HG02763 (cell line): ENCODE measurements around the gene ZC3H14.
"Not testable (repeated sequence)": the region's sequence is repeated elsewhere in the genome, so short reads cannot be mapped to it uniquely, and the experiment has no call there.

Experiments
- ATAC-seq: cut with Tn5 transposase; IDR thresholded peaks from one replicate; pipeline ENCODE4 v1.9.1; 2021; ENCODE audit warnings: mild to moderate bottlenecking, moderate library complexity; ENCODE audit not compliant: unreplicated experiment

ZC3H14 gene, protein sequence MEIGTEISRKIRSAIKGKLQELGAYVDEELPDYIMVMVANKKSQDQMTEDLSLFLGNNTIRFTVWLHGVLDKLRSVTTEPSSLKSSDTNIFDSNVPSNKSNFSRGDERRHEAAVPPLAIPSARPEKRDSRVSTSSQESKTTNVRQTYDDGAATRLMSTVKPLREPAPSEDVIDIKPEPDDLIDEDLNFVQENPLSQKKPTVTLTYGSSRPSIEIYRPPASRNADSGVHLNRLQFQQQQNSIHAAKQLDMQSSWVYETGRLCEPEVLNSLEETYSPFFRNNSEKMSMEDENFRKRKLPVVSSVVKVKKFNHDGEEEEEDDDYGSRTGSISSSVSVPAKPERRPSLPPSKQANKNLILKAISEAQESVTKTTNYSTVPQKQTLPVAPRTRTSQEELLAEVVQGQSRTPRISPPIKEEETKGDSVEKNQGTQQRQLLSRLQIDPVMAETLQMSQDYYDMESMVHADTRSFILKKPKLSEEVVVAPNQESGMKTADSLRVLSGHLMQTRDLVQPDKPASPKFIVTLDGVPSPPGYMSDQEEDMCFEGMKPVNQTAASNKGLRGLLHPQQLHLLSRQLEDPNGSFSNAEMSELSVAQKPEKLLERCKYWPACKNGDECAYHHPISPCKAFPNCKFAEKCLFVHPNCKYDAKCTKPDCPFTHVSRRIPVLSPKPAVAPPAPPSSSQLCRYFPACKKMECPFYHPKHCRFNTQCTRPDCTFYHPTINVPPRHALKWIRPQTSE

DNA sequence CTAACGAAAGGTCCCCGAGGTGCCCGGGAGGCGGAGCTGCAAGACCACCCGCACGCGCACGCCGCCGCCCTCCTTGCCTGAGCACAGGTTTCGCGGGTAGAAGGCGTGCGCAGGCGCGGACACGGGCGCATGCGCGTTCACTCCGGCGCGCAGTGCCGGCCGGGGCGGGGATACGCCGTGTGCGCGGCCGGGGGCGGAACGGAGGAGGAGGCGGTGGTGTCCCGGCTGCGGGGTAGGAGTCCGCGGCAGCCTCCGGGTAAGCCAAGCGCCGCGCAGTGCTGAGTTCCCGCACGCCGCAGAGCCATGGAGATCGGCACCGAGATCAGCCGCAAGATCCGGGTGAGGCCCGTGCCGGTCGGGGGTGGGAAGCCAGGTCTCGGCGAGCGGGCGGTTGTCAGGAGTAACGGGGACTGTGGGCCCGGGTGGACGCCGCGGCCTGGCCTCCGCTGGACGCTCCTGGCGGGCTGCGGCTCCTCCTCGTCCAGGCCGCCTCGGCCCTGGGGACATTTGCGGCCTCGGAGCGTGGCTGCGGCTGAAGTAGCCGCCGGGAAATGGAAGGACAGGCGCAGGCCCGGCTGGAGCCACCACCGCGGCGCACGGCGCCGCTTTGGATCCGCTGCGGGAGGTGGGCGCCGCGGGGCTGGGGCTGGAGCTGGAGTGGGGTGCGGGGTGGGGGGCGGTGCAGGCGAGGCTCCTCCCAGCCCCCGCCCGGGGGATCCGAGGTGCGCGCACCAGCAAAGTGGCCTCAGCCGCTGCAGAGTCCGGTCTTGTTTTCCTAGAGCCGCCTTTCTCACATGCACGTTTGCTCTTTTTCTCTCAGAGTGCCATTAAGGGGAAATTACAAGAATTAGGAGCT, at the start of gene ZC3H14:
Gene ZC3H14 (plus strand): TSS at position 207 of the 856 bp plus-strand sequence. CDS start 97 bp downstream, at position 304.
- ATAC-seq: peak; percentile 97

DNA sequence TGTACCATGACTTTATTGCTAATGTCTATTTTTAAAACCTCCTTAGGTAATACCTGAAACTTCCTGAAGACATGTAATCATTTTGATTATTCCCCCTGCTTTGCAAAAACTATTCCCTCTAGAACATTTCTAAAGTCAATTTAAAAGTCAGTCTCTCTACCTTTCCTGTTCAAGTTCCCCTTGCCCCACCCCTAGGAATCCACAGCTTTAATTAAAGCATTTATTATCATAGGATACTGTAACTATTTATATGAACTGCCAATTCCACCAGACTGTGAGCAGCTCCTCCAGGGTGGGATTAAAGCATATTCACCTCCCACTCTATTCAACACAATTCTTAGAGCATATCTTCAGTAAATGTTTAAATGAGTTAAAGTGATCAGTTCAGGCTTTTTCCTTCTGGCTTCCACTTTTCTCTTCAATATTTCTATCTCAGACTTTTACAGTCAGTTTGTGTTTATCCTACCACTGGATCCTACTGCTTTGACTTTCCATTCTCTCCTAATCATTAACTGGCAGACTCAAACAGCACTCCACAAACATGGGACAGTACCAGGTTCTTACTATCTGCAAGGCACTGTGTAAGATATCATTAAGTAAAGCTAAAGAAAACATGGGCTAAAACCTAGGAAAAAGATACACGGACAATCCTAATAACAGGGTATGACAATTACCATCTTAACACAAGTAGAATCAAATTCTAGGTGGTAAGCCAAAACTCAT, 47.2 kb upstream of the ZC3H14 start:
- no peak for ATAC-seq

DNA sequence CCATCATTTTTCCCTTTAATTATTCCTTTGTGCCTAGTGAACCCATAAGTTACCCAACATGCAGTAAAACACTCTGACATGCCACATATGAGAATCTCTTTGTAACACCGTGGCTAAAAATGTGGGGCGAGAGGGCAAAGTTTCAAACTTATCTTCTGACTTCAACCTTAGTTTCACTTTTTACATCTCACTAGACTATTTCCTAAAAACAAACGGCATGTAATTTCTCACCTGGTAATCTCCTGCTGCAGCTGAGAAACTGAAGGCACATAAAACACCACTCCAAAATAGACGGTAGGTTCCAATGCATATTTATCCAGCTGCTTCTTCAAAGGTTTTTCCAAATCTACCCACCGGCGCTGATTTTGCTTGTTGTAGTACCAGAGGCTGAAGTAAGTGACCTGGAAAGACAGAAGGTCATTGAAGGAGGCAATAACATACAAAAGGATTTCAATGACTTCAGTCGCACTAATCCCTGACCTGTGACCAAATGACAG, 45.9 kb upstream of the ZC3H14 start:
- no peak for ATAC-seq

DNA sequence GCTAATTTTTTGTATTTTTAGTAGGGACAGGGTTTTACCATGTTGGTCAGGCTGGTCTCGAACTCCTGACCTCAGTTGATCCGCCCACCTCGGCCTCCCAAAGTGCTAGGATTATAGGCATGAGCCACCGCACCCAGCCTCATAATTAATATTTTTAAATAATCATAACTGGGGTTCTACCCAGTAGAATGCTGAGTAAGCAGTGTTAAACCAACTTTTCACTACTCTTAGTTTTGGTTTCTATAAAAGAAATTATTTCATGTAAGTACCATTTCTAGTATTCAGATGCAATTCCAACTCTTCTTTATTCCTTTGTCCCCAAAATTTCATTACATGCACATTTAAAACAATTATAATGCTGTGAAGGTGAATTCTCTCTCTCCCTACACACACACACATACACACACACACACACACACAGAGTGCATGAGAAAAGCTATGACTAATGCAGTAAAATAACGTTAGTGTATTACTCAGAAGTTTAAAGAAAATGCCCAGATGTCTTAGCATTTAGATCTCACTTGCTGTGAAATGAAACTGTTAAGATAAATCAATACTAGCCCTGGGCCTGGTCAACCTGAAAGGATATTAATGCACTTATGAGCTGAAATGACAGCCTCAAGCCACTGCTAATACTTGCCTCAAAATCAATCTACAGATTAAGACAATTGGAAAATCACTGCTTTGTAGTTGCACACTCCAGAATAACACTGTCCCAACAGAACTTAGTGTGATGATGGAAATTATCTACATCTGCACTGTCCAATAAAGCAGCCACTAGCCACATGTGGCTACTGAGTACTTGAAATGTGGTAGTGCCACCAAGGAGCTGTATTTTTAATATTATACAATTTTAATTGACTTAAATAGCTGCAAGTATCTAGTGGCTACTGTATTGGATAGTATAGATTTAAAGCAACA, 44.0 kb upstream of the ZC3H14 start:
- no peak for ATAC-seq

- no peak for ATAC-seq
Measured at GRCh38 chr14:88519907-88520306, 42.9 kb upstream of the ZC3H14 start.

GRCh38 chr14:88521818-88522217, 41.0 kb upstream of the ZC3H14 start:
- ATAC-seq: no peak

GRCh38 chr14:88522393-88522792, 40.4 kb upstream of the ZC3H14 start:
- ATAC-seq: no peak

DNA sequence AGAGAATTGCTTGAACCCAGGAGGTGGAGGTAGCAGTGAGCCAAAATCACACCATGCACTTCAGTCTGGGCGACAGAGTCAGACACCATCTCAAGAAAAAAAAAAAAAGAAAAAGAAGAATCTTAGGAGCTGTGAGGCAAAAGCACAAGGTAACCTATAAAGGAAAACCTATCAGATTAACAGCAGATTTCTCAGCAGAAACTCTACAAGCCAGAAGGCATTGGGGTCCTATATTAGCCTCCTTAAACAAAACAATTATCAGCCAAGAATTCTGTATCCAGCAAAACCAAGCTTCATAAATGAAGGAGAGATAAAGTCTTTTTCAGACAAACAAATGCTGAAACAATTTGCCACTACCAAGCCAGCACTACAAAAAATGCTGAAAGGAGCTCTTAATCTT, 32.9 kb upstream of the ZC3H14 start:
- not testable (repeated sequence) for ATAC-seq

DNA sequence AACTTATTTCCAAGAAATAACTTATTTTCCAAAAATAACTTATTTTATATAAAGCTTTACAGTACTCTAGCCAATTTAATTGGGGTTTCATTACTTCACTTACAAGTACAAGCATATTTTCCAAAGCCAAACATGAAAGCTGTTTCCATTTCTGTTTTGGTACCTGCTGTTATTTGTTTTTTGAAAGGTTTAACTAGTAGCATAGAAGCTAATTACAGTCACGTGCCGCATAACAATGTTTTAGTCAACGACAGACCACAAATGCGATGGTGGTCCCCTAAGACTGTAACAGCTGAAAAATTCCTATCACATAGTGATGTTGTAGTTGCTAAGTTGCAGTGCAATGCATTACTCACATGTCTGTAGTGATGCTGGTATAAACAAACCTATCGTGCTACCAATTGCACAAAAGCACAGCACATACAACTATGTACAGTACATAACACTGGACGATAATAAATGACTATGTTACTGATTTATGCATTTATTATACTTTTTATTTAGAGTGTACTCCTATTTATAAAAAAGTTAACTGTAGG, 29.7 kb upstream of the ZC3H14 start:
- no peak for ATAC-seq

DNA sequence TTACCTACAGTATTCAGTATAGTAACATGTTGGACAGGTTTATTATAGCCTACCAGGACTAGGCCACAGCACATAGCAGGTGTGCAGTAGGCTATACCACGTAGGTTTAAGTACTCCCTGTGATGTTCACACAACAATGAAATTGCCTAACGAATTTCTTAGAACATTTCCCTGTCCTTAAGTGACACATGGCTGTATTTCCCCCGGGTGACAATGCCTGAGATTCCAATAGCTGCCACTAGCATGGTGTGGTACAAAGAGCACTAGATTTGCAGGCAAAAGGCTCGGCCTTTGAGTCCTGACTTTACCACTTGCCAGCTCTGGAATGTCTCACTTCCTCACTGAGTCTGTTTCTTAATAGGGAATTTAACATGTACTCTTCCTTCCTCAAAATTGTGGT, 27.7 kb upstream of the ZC3H14 start:
- ATAC-seq: no peak

DNA sequence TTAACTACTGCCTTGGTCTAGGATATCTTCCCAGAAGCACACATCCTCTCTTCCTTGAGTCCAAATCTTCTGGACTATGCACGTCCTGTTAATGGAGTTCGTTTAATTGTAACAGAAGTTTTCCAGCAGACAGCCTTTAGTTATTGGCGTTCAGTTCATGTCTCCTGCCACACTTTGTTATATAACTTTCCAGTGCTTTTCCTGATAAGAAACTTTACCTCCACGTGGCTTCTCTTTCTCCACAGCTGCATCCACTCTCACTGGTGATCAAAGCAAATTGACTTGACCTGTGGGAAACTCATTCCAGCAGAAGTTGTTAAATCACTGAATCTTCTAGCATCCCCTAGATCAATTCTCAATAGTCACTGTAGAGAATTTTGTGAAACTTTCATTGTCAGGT, 27.0 kb upstream of the ZC3H14 start:
- ATAC-seq: no peak

- no peak for ATAC-seq
Measured at GRCh38 chr14:88541324-88541723, 21.5 kb upstream of the ZC3H14 start.

GRCh38 chr14:88542857-88543795, 19.7 kb upstream of the ZC3H14 start:
- no peak for ATAC-seq

DNA sequence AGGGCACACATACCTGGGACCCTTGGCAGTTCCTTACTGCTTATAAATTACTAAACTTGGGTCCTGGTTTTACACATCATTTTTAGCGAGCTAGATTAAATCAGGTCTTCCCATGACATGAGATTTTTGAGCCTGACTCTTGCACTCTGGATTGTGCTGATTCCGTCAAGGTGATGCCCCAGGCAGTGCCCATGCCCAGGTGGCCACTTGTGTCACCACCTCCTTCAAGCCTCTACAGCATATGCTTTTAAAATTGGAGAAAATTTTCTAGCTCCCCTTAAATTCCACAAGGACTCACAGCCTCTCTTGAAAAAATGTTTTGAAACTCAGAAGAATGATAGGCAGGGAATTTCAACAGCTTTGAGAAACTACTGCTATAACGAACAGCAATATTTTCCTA, 17.6 kb upstream of the ZC3H14 start:
- no peak for ATAC-seq

DNA sequence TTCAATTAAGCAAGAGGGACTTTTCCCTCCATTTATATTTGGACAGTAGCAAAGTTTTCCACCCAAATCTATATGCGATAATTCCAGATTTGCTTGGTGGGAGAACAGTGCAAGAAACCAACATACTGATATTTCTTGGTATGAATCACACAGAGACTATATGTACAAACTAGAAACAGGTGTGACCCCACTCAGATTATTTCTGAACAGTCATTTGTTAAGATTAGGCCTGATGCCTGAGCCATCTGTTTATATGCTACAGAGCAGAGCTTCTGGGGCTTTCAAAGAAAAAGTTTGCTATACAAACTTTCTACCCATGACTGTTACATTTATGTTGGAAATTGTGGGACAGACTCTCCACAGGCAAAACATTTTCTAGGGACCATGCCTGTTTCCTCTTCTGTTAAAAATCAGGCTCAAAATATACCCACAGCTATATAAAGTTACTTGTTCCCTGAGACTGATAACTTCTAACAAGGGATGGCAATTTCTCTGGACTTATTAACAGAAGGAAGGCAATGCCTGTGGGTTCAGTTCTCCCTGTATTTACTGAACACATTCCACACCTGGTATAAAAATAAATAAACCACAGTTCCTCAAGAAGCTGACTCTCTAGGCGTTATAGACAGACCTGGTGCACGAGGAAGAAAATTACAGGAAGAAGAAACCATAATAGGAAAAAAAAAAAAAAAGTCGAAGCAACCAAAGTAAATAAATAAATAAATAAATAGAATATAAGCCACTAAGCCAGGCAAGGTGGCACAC, 16.0 kb upstream of the ZC3H14 start:
- no peak for ATAC-seq

- no peak for ATAC-seq
Measured at GRCh38 chr14:88547386-88547780, 15.5 kb upstream of the ZC3H14 start.

GRCh38 chr14:88550078-88550477, 12.8 kb upstream of the ZC3H14 start:
- ATAC-seq: no peak
